ENCODE results near the gene NOTUM.

DNA sequence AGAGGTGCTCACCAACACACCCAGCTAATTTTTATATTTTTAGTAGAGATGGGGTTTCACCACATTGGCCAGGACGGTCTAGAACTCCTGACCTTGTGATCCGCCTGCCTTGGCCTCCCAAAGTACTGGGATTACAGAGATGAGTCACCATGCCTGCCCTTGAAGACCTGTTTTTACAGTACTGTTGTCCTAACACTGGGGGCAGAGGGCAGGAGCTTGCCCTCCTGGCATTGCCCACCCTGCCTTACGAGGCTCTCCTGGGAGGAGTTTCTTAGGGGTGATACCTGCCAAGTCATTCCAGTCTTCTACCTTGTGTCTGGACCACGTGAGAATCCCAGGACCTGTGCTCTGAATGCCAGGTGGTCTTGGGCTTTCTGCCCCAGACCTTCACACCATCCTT is 19.1 kb upstream of the NOTUM start:
- TF ChIP-seq POLR2A (IDR thresholded peaks at IDR 0.05; ENCODE audit: low read depth, low read length) = no peak
- TF ChIP-seq TAF1 (IDR thresholded peaks at IDR 0.05; ENCODE audit: low read depth, low read length) = no peak
- TF ChIP-seq POLR2AphosphoS5 (IDR thresholded peaks at IDR 0.05; ENCODE audit: low read depth, low read length) = no peak
- TF ChIP-seq SPI1 (IDR thresholded peaks at IDR 0.05; ENCODE audit: low read depth, low read length) = no peak
- no peak for TF ChIP-seq PAX5 (IDR thresholded peaks at IDR 0.05; ENCODE audit: insufficient read depth, low read length, severe bottlenecking)

Data from GM12891 (cell line).